Astrocyte of the spinal cord (primary cell): ENCODE results near the gene SCN8A.
A peak's percentile ranks its signal among the peaks of the same experiment; 100 is the strongest.

Experiments
- DNase-seq: peaks from one replicate; pipeline ENCODE4 v3.0.0; 2011; ENCODE audit warnings: low read depth, low spot score
- H3K4me3 ChIP-seq: 2 replicates; pipeline ENCODE4 v1.5.1; 2011; ENCODE audit warnings: low read depth, mild to moderate bottlenecking, low read length, moderate library complexity
- CTCF ChIP-seq: IDR thresholded peaks from 2 replicates; pipeline ENCODE4 v1.5.1; 2012; ENCODE audit warnings: low read depth, mild to moderate bottlenecking, low read length, inconsistent platforms
- in situ Hi-C: cut with HindIII; loops from 2 replicates; pipeline ENCODE4 v1.10.0; 2017; ENCODE audit warnings: low sequenced_read_pairs

Gene SCN8A

DNA sequence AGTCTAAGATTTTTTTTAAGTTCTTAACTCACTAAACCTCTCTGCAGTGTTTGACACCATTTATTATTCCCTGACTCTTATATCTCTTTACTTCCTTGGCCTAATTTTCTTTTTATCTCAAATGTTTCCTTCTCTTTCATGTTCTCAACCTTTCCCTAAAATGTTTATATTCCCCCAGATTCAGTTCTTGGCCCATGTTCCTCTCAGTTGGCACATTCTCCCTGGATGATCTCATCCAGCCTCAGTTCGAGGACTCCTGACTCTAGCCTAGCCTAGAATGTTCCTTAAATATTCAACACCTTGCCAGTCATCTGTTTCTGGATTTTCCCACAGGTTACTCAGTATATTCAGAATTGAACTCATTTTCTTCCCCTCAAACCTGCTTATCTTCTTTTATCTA is 81.3 kb downstream of the SCN8A start:
- no peak for TF ChIP-seq CTCF
- no peak overlapping the region for H3K4me3 ChIP-seq
- in situ Hi-C loops: no loop called here
- DNase-seq: no peak

DNA sequence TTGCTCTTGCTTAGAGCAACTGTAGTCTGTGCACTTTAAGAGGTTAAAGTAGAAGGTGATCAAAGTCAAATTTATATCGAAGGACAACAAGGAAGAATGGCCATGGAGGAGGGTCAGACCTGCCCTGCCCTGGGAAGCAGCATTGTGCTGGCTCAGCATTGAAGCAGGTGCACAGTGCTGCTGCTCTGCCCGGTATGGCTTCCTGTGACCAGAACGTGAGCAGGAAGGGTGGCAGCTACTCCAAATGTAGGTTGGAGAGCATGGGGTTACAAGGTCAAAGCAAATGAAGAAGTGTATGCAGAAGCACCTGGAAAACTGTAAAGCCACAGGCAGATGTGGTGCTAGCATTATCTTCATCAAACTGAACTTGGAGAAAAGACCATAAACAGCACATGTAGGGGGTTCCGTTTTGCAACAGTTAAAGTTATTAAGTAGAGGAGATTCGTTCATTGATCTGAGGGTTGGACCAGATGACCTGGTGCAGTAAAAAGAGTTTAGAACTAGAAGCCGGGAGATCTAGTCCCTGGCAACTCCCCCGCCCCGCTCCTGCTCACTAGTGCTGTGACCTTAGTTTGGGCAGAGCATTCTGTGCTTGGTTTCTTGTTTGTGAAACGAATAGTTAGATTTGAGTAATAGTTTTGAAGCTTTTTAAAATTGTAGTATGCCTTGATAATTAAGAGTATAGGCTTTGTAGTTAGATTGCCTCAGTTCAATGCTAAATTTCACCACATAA is 84.2 kb downstream of the SCN8A start:
- TF ChIP-seq CTCF: no peak
- in situ Hi-C loops: no loop called here
- no peak overlapping the region for H3K4me3 ChIP-seq
- no peak for DNase-seq

DNA sequence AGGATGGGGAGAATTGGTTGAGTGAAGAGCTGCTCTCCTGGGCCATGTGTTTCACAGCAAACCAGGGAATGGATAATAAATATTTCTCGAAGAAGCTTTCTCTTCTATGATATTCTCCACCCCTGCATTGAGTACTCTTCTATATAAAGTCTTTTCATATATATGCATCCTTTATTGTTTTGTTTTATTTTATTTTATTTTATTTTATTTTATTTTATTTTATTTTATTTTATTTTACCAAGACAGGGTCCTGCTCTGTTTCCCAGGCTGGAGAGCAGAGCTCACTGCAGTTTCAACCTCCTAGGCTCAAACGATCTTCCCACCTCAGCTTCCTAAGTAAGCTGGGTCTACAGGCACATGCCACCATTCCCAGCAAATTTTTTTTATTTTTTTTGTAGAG is 85.8 kb downstream of the SCN8A start:
- no peak for DNase-seq
- TF ChIP-seq CTCF: no peak
- in situ Hi-C loops: no loop called here
- H3K4me3 ChIP-seq: no peak overlapping the region

DNA sequence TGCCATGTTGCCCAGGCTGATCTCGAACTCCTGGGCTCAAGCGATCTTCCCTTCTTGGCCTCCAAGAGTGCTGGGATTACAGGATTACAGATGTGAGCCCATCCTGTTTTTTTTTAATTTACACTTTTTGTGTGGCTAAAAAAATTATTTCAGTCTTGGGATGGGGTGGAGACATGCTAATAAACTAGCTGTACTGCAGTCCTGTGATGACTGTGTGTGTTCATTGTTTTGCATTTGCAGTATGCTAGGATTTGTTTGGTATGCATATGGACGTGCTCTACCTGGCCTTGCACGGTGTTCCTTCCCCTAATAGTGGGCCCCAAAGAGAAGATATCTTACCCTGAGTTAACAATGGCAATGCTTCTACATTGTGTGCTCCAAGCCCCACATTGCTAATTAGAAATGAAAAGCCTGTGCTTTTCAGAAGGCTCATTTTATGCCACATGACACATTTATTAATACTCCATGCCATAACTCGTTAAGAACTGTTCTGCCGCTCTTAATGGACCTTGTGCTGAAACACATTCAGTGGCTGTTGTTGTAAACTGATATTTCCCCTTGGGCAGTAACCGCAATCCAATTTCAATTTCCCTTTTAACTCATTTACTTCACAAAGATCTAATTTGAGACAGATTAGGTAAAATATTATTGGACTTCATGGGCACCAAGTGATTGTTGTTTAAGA is 86.4 kb downstream of the SCN8A start:
- DNase-seq: no peak
- in situ Hi-C loops: no loop called here

DNA sequence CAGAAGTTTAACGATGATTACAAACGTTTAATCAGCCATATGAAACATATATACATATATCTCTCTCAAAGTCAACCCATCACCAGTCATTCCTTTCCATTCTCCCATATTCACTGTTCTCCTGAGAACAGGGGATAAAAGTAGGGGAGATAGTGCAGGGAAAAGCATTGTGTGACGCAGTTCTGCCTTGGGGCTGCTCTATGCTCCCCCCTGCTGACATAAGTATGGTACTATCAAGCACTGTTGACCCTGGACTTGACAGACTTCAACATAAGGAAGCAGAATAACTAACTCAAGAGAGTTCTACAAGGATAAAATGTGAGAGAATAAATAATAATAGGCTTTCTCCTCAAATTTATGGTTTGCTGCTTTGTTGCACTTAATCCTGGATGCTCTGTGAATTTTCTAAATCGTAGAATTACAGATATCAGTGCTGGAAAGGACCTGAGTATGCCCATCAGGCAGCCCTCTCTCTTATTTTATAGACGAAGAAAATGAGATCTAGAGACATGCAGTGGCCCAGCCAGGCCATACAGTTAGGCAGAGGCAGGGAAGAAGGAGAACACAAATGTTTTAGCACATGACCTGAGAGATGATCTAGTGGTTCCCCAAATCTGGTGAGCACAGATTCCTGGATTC is 87.2 kb downstream of the SCN8A start:
- peak; percentile 80 for TF ChIP-seq CTCF
- in situ Hi-C loops: no loop called here
- H3K4me3 ChIP-seq: no peak overlapping the region
- peak; percentile 54 for DNase-seq

More for the DNA sequence above, 86.4 kb downstream of the SCN8A start:
- no peak overlapping the region for H3K4me3 ChIP-seq
- TF ChIP-seq CTCF: no peak

GRCh38 chr12:51682981-51683380 is 91.9 kb downstream of the SCN8A start:
- no peak for DNase-seq
- in situ Hi-C loops: no loop called here
- no peak for TF ChIP-seq CTCF
- no peak overlapping the region for H3K4me3 ChIP-seq
